ENCODE results near the gene GIPC1.

GIPC1 gene

DNA sequence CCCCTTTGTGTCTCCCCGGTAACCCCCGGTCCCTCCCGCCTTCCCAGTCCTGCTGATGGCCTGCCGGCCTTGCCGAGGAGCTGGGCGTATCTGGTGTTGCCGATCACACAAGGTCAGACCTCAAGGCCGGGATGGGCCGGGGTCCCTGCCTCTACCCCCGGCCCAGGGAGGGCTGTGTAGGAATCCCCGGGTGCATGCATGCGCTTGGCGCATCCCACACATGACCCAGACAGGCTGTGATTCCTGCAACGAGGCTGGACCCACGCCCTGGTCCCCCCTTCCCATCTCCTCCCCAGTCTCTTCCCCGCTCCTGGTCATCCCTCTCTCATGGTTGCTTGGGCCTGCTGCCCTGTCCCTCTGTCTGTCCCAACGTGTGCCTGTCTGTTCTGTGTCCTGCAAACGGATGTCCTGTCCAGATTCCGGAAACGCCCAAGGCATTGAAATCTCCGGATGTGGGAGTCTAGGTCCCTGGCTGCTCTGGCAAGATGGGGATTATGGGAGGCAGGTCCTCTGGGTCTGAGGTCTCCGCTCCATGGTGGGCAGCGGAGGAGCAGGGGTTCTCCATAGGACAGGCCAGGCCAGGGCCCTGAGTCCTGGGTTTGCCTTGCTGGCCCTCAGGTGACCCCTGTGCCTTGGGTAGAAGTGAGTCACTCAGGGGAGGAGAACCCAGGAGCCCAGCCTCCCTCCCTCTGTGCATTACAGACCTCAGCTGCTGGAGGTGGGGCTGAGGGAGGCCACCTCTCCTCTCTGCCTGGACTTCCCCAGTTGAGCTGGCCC is 61.2 kb downstream of the GIPC1 start:
- no peak for DNase-seq (ENCODE audit: low read depth)

DNA sequence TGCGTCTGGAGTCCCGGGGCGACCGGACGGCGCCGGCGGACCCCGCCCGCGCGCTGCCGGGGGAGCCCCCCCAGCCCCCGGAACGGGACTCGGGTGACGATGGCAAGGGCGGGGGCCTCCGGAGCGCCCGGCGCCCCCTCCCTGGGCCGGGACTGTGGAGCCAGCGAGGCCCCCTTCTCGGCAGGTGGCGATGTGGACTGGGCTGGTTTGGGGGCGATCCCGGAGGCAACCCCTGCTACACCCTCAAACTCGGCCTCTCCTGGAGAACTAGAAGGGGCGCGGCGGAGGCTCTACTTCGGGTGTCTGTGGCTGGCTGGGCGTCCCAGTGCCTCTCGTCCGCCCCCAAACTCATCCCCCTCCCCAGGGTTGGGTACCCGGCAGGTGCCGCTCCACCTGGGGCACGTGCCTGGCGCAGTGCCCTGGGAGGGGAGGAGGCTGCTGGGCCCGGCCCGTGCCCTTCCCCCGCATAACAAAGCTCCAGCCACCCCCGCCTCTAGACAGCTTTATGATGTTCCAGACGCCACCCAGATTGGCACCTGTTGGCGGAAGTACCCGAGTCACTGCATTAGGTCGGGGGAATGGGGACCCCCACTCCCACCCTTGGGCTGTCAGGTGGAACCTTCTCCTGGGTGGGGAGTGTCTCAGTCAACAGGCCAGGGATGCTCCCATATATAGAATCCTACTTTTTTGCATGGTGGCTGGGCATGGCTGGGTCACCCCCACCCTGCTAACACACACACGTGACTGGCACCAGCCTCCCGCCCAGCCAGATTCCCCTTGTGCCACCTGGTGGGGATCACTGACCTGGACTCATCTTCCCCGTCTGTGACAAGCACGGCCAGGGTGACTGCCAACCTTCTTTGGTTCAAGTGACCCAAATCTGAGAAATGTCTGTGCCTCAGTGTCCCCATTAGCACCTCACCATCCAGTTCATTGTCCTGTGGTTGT is 62.1 kb downstream of the GIPC1 start:
- DNase-seq (ENCODE audit: low read depth): no peak

DNA sequence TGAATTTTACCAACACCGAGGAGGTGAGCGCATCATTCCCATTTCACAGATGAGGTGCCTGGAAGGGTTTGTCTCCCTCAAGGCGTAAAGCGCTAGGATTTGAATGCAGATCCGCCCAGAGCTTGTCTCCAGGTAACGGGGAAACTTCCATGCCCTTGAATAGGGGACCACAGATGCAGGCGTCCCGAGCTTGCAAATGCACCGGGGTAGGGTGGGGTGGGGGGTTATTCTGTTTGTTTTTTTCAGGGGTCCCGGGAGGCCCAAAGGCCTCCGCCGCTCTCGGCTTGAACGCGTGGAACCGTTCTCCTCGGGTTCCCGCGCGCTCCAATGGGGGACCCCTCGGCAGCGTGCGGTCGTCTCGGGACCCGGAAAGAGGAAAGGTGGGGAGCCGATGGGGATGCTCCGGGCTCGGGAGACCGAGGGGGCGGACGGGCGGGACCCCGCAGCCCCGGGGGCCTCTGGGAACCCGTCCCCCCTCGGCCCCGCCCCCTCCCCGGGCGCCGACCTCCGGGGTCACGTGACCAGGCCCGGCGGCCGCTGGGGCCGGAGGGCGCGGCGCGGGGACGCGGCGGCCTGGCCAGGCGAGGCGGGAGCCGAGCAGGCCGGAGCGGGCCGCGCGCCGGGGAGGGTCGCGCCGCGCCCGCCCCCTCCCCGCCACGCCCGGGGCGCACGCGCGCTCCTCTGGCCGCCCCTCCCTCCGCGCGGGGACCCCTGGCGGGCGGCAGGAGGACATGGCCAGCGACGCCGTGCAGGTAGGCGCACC is 63.0 kb downstream of the GIPC1 start, which contains the start of gene PKN1:
PKN1 (plus strand) TSS at position 516 of the 763 bp plus-strand sequence; CDS start at position 732, 216 bp downstream.
- peak; percentile 55 for DNase-seq (ENCODE audit: low read depth)

DNA sequence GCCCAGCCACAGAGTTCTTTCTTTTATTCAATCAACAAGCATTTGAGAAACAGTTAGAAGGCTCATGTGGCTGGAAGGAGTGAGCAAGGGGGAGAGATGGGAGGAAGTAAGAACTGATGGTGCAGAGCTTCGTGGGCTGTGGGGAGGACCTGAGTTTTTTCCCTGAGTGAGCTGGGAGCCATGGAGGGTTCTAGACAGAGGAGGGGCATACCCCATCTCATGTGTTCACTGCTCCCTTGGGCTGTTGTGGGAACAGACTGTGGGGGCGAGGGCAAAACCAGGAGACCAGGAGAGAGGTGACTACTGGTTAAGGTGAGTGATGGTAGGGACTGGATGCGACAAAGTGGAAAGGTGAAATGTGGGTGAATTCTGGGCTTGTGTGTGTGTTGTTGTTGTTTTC is 65.2 kb downstream of the GIPC1 start:
- DNase-seq (ENCODE audit: low read depth): no peak

DNA sequence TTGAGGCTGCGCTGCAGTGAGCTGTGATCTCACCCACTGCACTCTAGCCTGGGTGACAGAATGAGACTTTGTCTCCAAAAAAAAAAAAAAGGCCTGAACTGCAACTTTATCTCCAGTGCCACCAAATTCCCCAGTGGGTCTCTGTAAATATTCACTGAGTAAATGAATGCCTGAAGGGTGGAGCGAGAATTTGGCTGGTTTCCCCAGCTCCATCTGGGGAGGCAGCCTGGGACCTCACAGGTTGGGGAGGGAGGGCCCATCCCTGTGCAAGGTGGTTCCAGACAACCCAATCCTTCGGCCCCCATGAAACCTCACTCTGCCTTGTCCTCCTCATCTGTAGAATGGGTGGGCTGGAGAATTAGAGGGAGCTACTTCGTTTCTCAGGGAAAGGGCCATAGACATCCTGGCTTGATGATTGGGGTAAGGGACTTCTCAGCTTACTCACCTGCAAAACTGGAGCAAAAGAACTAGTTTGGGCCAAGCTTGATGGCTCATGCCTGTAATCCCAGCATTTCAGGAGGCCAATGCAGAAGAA is 67.0 kb downstream of the GIPC1 start:
- DNase-seq (ENCODE audit: low read depth): no peak

Measured in activated T-cell treated with anti-CD3 and anti-CD28 coated beads for 24 hours (primary cell).